ENCODE measurements around the gene RNF212. TPM values are rescaled to one million over a fixed set of nuclear protein-coding genes. Genes with fewer than 3 reads are reported as not detected.
"Not testable (repeated sequence)": the region's sequence is repeated elsewhere in the genome, so short reads cannot be mapped to it uniquely, and the experiment has no call there.

RNF212 gene
- total RNA-seq, 1 experiment from 2014 or later: not detected

- peaks cover 24% of the 10 kb centered on the region for H3K27me3 ChIP-seq (ENCODE audit: low read length)
- H3K9me2 ChIP-seq (replicated peaks; ENCODE audit: low read length); H2AFZ ChIP-seq (ENCODE audit: low read length); CTCF ChIA-PET; H3F3A ChIP-seq (ENCODE audit: low read length, unreplicated experiment); POLR2A ChIA-PET (ENCODE audit: unreplicated experiment); H3K9ac ChIP-seq (ENCODE audit: low read length); H3K79me2 ChIP-seq (ENCODE audit: low read length); H3K27ac ChIP-seq (ENCODE audit: low read length); ATAC-seq; intact Hi-C loops (cut with micrococcal nuclease); BruUV-seq (replicated peaks); DNase-seq; H3K9me3 ChIP-seq (ENCODE audit: low read length); H3K36me3 ChIP-seq (ENCODE audit: low read depth, low read length); H3K4me2 ChIP-seq (ENCODE audit: low read length); H3K4me3 ChIP-seq (ENCODE audit: low read length); H4K20me1 ChIP-seq (ENCODE audit: low read length): not testable (repeated sequence)
- peaks cover 20% of the 10 kb centered on the region for H3K4me1 ChIP-seq (ENCODE audit: insufficient read depth, low read length)
Observed at GRCh38 chr4:1053891-1054290, 59.5 kb downstream of the RNF212 start.

GRCh38 chr4:1053080-1053661, 60.2 kb downstream of the RNF212 start:
- ChIA-PET POLR2A (ENCODE audit: unreplicated experiment) (interaction anchor here (0.5 to 0.6 kb wide), 2 partner anchors 42 to 293 kb away, joined by 3 to 5 read pairs; no protein-coding TSS in a partner anchor), CTCF (no interaction called here)
- Histone ChIP-seq H3K4me1 (ENCODE audit: insufficient read depth, low read length) (peaks cover 13% of the 10 kb centered on the region), H2AFZ (ENCODE audit: low read length) (peak overlapping the region; percentile 55; the same call in 1 of the 2 replicates), H3K4me2 (ENCODE audit: low read length) (peak overlapping the region; percentile 76), H4K20me1 (ENCODE audit: low read length) (no peaks in the 10 kb centered on the region), H3K27ac (ENCODE audit: low read length) (no peak overlapping the region), H3K36me3 (ENCODE audit: low read depth, low read length) (no peaks in the 10 kb centered on the region), H3K9me3 (ENCODE audit: low read length) (no peaks in the 10 kb centered on the region), H3K79me2 (ENCODE audit: low read length) (no peaks in the 10 kb centered on the region), H3K9me2 (replicated peaks; ENCODE audit: low read length) (no peaks in the 10 kb centered on the region), H3K9ac (ENCODE audit: low read length) (no peak overlapping the region), H3K4me3 (ENCODE audit: low read length) (peak overlapping the region; percentile 54), H3K27me3 (ENCODE audit: low read length) (peaks cover 23% of the 10 kb centered on the region), H3F3A (ENCODE audit: low read length, unreplicated experiment) (no peaks in the 10 kb centered on the region)
- ATAC-seq (peak; percentile 64), DNase-seq (peak; percentile 39)
- TF ChIP-seq, protein P1, sequence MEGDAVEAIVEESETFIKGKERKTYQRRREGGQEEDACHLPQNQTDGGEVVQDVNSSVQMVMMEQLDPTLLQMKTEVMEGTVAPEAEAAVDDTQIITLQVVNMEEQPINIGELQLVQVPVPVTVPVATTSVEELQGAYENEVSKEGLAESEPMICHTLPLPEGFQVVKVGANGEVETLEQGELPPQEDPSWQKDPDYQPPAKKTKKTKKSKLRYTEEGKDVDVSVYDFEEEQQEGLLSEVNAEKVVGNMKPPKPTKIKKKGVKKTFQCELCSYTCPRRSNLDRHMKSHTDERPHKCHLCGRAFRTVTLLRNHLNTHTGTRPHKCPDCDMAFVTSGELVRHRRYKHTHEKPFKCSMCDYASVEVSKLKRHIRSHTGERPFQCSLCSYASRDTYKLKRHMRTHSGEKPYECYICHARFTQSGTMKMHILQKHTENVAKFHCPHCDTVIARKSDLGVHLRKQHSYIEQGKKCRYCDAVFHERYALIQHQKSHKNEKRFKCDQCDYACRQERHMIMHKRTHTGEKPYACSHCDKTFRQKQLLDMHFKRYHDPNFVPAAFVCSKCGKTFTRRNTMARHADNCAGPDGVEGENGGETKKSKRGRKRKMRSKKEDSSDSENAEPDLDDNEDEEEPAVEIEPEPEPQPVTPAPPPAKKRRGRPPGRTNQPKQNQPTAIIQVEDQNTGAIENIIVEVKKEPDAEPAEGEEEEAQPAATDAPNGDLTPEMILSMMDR (conservative IDR thresholded peaks at IDR 0.05; ENCODE audit: low read depth, low read length): no peak
- TF ChIP-seq EZH2phosphoT487 (IDR thresholded peaks at IDR 0.05; ENCODE audit: borderline replicate concordance, low read length) (no peak), EZH2 (IDR thresholded peaks at IDR 0.05; ENCODE audit: low read length, unreplicated experiment) (no peak)
- intact Hi-C loops (cut with micrococcal nuclease): no loop called here
- BruUV-seq (replicated peaks): no TSS peak

DNA sequence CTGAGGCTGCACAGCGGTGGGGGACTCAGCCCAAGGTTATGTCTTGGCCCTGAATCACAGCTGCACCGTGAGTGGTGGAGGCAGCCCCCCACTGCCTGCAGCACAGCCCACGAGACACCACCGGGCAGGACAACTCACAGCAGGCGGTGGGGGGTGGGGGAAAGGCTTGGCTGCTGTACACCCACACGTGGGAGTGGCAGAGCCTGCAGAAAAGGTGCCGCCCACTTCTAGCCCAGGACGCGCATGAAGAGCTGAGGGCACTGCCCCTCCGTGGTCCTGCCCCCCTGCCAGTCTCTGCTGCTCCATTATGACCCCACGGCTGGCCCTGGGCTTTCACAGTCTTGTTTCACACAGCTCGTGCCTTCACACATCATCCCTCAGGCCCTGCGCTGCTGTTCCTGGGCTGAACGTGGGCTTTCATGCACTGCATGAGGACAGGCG, 61.1 kb downstream of the RNF212 start:
- Histone ChIP-seq H3K9ac (ENCODE audit: low read length) (no peak overlapping the region), H4K20me1 (ENCODE audit: low read length) (no peaks in the 10 kb centered on the region), H3K4me1 (ENCODE audit: insufficient read depth, low read length) (peaks cover 11% of the 10 kb centered on the region), H3K27me3 (ENCODE audit: low read length) (peaks cover 23% of the 10 kb centered on the region), H3K36me3 (ENCODE audit: low read depth, low read length) (no peaks in the 10 kb centered on the region), H3K79me2 (ENCODE audit: low read length) (no peaks in the 10 kb centered on the region), H3K9me2 (replicated peaks; ENCODE audit: low read length) (no peaks in the 10 kb centered on the region), H3K9me3 (ENCODE audit: low read length) (no peaks in the 10 kb centered on the region), H3K4me3 (ENCODE audit: low read length) (no peak overlapping the region), H3K4me2 (ENCODE audit: low read length) (no peak overlapping the region), H2AFZ (ENCODE audit: low read length) (no peak overlapping the region), H3F3A (ENCODE audit: low read length, unreplicated experiment) (no peaks in the 10 kb centered on the region), H3K27ac (ENCODE audit: low read length) (no peak overlapping the region)
- DNase-seq: no peak
- intact Hi-C loops (cut with micrococcal nuclease): no loop called here
- ChIA-PET POLR2A (ENCODE audit: unreplicated experiment) (no interaction called here), CTCF (no interaction called here)
- no peak for ATAC-seq
- BruUV-seq (replicated peaks): no TSS peak
- TF ChIP-seq EZH2phosphoT487 (IDR thresholded peaks at IDR 0.05; ENCODE audit: borderline replicate concordance, low read length): no peak
- TF ChIP-seq, protein P1 (conservative IDR thresholded peaks at IDR 0.05; ENCODE audit: low read depth, low read length): no peak
- no peak for TF ChIP-seq EZH2 (IDR thresholded peaks at IDR 0.05; ENCODE audit: low read length, unreplicated experiment)
